C4-2B (cell line): ENCODE results near the gene ACAD10.

Source experiments
- CTCF ChIP-seq: fragments of 450-650 bp; conservative IDR thresholded peaks from 2 replicates; pipeline ENCODE4 v1.5.1; 2017; ENCODE audit warnings: mild to moderate bottlenecking
- ZFX ChIP-seq: fragments of 450-650 bp; IDR thresholded peaks from 2 replicates; pipeline ENCODE4 v1.6.1; 2017

GRCh38 chr12:111745211-111745610 lies 59.4 kb downstream of the ACAD10 start:
- TF ChIP-seq CTCF (no peak), ZFX (no peak)
